Measurements from ENCODE around the gene GALK1.

The GALK1 gene

GRCh38 chr17:75771334-75772281, 6.6 kb upstream of the GALK1 start:
- H3K4me1 ChIP-seq (ENCODE audit: insufficient read depth, low read length, poor library complexity, severe bottlenecking): peaks cover 5% of the 10 kb centered on the region
- H3K79me2 ChIP-seq (ENCODE audit: insufficient read depth, low read length): peaks cover 15% of the 10 kb centered on the region
- no peaks in the 10 kb centered on the region for H3K9me2 ChIP-seq (replicated peaks; ENCODE audit: low read depth, low read length)
- H3K9me3 ChIP-seq (ENCODE audit: insufficient read depth, low read depth, low read length): no peaks in the 10 kb centered on the region
- H3K4me3 ChIP-seq (ENCODE audit: low read length, poor library complexity, severe bottlenecking): no peak overlapping the region
- H3K4me2 ChIP-seq (ENCODE audit: low read depth, low read length, poor library complexity, severe bottlenecking): no peak overlapping the region
- peaks cover 17% of the 10 kb centered on the region for H3K36me3 ChIP-seq (ENCODE audit: insufficient read depth, low read length)
- H3F3A ChIP-seq (ENCODE audit: low read depth): peaks cover 6% of the 10 kb centered on the region; the same call in 1 of the 2 replicates
- peaks cover 13% of the 10 kb centered on the region for H4K20me1 ChIP-seq (ENCODE audit: insufficient read depth, low read length, poor library complexity, severe bottlenecking)
- H2AFZ ChIP-seq (ENCODE audit: low read length): no peak overlapping the region
- H3K27me3 ChIP-seq (ENCODE audit: insufficient read depth, low read length, poor library complexity, severe bottlenecking): no peaks in the 10 kb centered on the region
- no peak overlapping the region for H3K9ac ChIP-seq (ENCODE audit: low read depth, low read length, poor library complexity, severe bottlenecking)
- no peak for TF ChIP-seq EZH2phosphoT487 (IDR thresholded peaks at IDR 0.05; ENCODE audit: borderline replicate concordance)
- no peak for TF ChIP-seq CTCF (conservative IDR thresholded peaks at IDR 0.05; ENCODE audit: low read length)

- no peaks in the 10 kb centered on the region for H3K79me2 ChIP-seq (ENCODE audit: insufficient read depth, low read length)
- TF ChIP-seq EZH2phosphoT487 (IDR thresholded peaks at IDR 0.05; ENCODE audit: borderline replicate concordance): no peak
- no peak for TF ChIP-seq CTCF (conservative IDR thresholded peaks at IDR 0.05; ENCODE audit: low read length)
- no peak overlapping the region for H3K4me3 ChIP-seq (ENCODE audit: low read length, poor library complexity, severe bottlenecking)
- H3F3A ChIP-seq (ENCODE audit: low read depth): no peaks in the 10 kb centered on the region; the same call in 1 of the 2 replicates
- H3K9me2 ChIP-seq (replicated peaks; ENCODE audit: low read depth, low read length): no peaks in the 10 kb centered on the region
- H3K9ac ChIP-seq (ENCODE audit: low read depth, low read length, poor library complexity, severe bottlenecking): no peak overlapping the region
- no peaks in the 10 kb centered on the region for H3K27me3 ChIP-seq (ENCODE audit: insufficient read depth, low read length, poor library complexity, severe bottlenecking)
- peaks cover 3% of the 10 kb centered on the region for H3K4me1 ChIP-seq (ENCODE audit: insufficient read depth, low read length, poor library complexity, severe bottlenecking)
- no peaks in the 10 kb centered on the region for H3K36me3 ChIP-seq (ENCODE audit: insufficient read depth, low read length)
- no peaks in the 10 kb centered on the region for H4K20me1 ChIP-seq (ENCODE audit: insufficient read depth, low read length, poor library complexity, severe bottlenecking)
- H3K9me3 ChIP-seq (ENCODE audit: insufficient read depth, low read depth, low read length): no peaks in the 10 kb centered on the region
- H3K4me2 ChIP-seq (ENCODE audit: low read depth, low read length, poor library complexity, severe bottlenecking): no peak overlapping the region
- no peak overlapping the region for H2AFZ ChIP-seq (ENCODE audit: low read length)
Observed at GRCh38 chr17:75769536-75769935, 4.5 kb upstream of the GALK1 start.

- H3K79me2 ChIP-seq (ENCODE audit: insufficient read depth, low read length): peaks cover 3% of the 10 kb centered on the region; the same call in 1 of the 2 replicates
- H2AFZ ChIP-seq (ENCODE audit: low read length): no peak overlapping the region
- no peak overlapping the region for H3K9ac ChIP-seq (ENCODE audit: low read depth, low read length, poor library complexity, severe bottlenecking)
- no peaks in the 10 kb centered on the region; the same call in 1 of the 2 replicates for H3F3A ChIP-seq (ENCODE audit: low read depth)
- H3K4me3 ChIP-seq (ENCODE audit: low read length, poor library complexity, severe bottlenecking): no peak overlapping the region
- no peak overlapping the region for H3K4me2 ChIP-seq (ENCODE audit: low read depth, low read length, poor library complexity, severe bottlenecking)
- H3K9me3 ChIP-seq (ENCODE audit: insufficient read depth, low read depth, low read length): no peaks in the 10 kb centered on the region
- H3K9me2 ChIP-seq (replicated peaks; ENCODE audit: low read depth, low read length): no peaks in the 10 kb centered on the region
- no peaks in the 10 kb centered on the region for H3K27me3 ChIP-seq (ENCODE audit: insufficient read depth, low read length, poor library complexity, severe bottlenecking)
- no peak for TF ChIP-seq CTCF (conservative IDR thresholded peaks at IDR 0.05; ENCODE audit: low read length)
- H4K20me1 ChIP-seq (ENCODE audit: insufficient read depth, low read length, poor library complexity, severe bottlenecking): no peaks in the 10 kb centered on the region
- H3K36me3 ChIP-seq (ENCODE audit: insufficient read depth, low read length): no peaks in the 10 kb centered on the region
- H3K4me1 ChIP-seq (ENCODE audit: insufficient read depth, low read length, poor library complexity, severe bottlenecking): peaks cover 14% of the 10 kb centered on the region
Observed at GRCh38 chr17:75767881-75768280, 2.9 kb upstream of the GALK1 start.

Data from Loucy (cell line).